ENCODE results near the gene CDC25A. TPM values are rescaled to one million over a fixed set of nuclear protein-coding genes. Genes with fewer than 3 reads are reported as not detected.

The CDC25A gene
- total RNA-seq, 1 donor from 2014 or later = 51.8 TPM

DNA sequence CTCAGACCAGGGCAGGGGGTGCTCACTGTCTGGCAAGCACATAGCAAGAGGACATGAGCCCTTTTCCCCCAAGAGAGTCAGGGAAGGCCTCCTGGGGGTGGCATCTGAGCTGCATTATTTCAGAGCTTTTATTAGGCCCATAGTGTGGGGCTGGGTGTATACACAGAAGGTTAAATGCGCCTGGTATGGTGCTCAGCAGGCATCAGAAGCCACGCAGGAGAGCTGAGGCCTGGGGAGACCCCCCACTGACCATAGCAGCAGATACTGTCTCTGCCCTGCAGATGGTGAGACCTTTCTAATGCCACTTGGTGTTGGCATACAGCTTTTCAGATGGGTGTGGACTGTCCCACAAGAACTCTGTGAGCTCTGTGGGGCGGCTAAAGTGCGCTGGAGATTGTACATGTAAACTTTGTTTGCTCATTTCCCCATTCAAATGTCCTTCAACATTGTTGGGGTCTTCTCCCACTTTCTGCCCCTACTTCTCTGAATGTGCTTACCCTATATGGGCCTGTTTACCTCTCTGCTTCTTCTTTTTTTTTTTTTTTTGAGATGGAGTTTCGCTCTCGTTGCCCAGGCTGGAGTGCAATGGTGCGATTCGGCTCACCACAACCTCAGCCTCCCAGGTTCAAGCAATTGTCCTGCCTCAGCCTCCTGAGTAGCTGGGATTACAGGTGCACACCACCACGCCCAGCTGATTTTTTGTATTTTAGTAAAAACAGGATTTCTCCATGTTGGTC is 62.2 kb downstream of the CDC25A start:
- Histone ChIP-seq H3K79me2 (ENCODE audit: low read depth) (no peaks in the 10 kb centered on the region), H2AFZ (replicated peaks) (no peak overlapping the region), H3K4me2 (no peak overlapping the region), H3K4me3 (no peak overlapping the region), H3K4me1 (peaks cover 8% of the 10 kb centered on the region), H4K20me1 (ENCODE audit: low read depth) (no peaks in the 10 kb centered on the region), H3K27ac (no peak overlapping the region), H3F3A (ENCODE audit: low read depth) (no peaks in the 10 kb centered on the region), H3K27me3 (no peaks in the 10 kb centered on the region), H3K9ac (no peak overlapping the region), H3K36me3 (no peaks in the 10 kb centered on the region), H3K9me3 (ENCODE audit: low read depth) (no peaks in the 10 kb centered on the region)
- Mint-ChIP-seq H3K27ac (no peak overlapping the region), H3K27me3 (ENCODE audit: insufficient read depth, low read depth) (no peaks in the 10 kb centered on the region), H3K4me3 (no peak overlapping the region), H3K4me1 (peaks cover 8% of the 10 kb centered on the region), H3K36me3 (no peaks in the 10 kb centered on the region), H3K9me3 (no peaks in the 10 kb centered on the region)
- DNase-seq (ENCODE audit: low spot score) = no peak
- TF ChIP-seq EZH2 (IDR thresholded peaks at IDR 0.05) = no peak
- TF ChIP-seq EZH2phosphoT487 (IDR thresholded peaks at IDR 0.05) = no peak

DNA sequence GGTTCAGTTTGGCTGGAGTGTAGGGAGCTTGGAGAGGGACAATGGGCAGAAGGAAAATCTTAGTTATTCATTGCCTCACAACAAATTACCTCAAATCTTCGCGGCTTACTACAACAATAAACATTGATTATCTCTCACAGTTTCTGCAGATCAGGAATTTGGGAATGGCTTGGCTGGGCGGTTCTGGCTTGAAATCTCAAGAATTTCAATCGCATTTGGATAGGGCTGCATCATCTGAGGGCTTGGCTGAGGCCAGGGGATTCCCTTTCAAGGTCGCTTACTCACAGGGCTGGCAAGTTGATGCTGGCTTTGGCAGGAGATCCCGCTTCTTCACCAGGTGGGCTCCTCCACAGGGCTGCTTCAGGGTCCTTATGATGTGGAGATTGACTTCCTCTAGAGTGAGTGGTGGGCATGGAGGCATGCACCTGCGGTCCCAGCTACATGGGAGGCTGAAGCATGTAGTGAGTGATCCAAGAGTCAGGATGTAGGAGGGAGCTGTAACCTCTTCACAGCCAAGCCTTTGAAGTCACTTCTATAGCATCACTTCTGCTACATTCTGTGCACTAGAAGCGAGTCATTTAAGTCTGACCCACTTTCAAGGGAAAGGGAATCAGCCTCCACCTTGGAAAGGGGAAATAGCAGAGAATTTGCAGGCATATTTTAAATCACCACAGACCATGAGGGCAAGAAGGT is 63.1 kb downstream of the CDC25A start:
- H3K4me3 ChIP-seq = no peak overlapping the region
- H3K4me1 ChIP-seq = peaks cover 5% of the 10 kb centered on the region
- no peaks in the 10 kb centered on the region for H4K20me1 ChIP-seq (ENCODE audit: low read depth)
- Mint-ChIP-seq H3K27me3 (ENCODE audit: insufficient read depth, low read depth) (no peaks in the 10 kb centered on the region), H3K4me1 (peaks cover 5% of the 10 kb centered on the region), H3K9me3 (no peaks in the 10 kb centered on the region), H3K27ac (peak overlapping the region; percentile 58), H3K36me3 (no peaks in the 10 kb centered on the region), H3K4me3 (no peak overlapping the region)
- no peak overlapping the region for H3K9ac ChIP-seq
- no peaks in the 10 kb centered on the region for H3K9me3 ChIP-seq (ENCODE audit: low read depth)
- H3K27ac ChIP-seq = no peak overlapping the region
- no peak overlapping the region for H2AFZ ChIP-seq (replicated peaks)
- H3K4me2 ChIP-seq = no peak overlapping the region
- no peaks in the 10 kb centered on the region for H3K79me2 ChIP-seq (ENCODE audit: low read depth)
- no peak for TF ChIP-seq EZH2 (IDR thresholded peaks at IDR 0.05)
- TF ChIP-seq CTCF (IDR thresholded peaks at IDR 0.05) = no peak
- TF ChIP-seq EZH2phosphoT487 (IDR thresholded peaks at IDR 0.05) = no peak
- H3F3A ChIP-seq (ENCODE audit: low read depth) = no peaks in the 10 kb centered on the region
- no peak for DNase-seq (ENCODE audit: low spot score)
- no peaks in the 10 kb centered on the region for H3K27me3 ChIP-seq
- no peaks in the 10 kb centered on the region for H3K36me3 ChIP-seq

- Mint-ChIP-seq H3K9me3 (no peaks in the 10 kb centered on the region), H3K27me3 (ENCODE audit: insufficient read depth, low read depth) (no peaks in the 10 kb centered on the region), H3K4me1 (peaks cover 3% of the 10 kb centered on the region), H3K27ac (no peak overlapping the region), H3K36me3 (no peaks in the 10 kb centered on the region), H3K4me3 (no peak overlapping the region)
- TF ChIP-seq CTCF (IDR thresholded peaks at IDR 0.05) (no peak), EZH2phosphoT487 (IDR thresholded peaks at IDR 0.05) (no peak), EZH2 (IDR thresholded peaks at IDR 0.05) (no peak)
- no peaks in the 10 kb centered on the region for H3K27me3 ChIP-seq
- H3K4me3 ChIP-seq = no peak overlapping the region
- no peak overlapping the region for H3K27ac ChIP-seq
- H3F3A ChIP-seq (ENCODE audit: low read depth) = peaks cover 6% of the 10 kb centered on the region
- no peaks in the 10 kb centered on the region for H3K36me3 ChIP-seq
- peaks cover 2% of the 10 kb centered on the region for H3K4me1 ChIP-seq
- no peaks in the 10 kb centered on the region for H3K79me2 ChIP-seq (ENCODE audit: low read depth)
- no peak overlapping the region for H3K9ac ChIP-seq
- no peaks in the 10 kb centered on the region for H4K20me1 ChIP-seq (ENCODE audit: low read depth)
- no peak overlapping the region for H2AFZ ChIP-seq (replicated peaks)
- no peaks in the 10 kb centered on the region for H3K9me3 ChIP-seq (ENCODE audit: low read depth)
- H3K4me2 ChIP-seq = no peak overlapping the region
- no peak for DNase-seq (ENCODE audit: low spot score)
These were observed 64.9 kb downstream of the CDC25A start for GRCh38 chr3:48123346-48123745.

DNA sequence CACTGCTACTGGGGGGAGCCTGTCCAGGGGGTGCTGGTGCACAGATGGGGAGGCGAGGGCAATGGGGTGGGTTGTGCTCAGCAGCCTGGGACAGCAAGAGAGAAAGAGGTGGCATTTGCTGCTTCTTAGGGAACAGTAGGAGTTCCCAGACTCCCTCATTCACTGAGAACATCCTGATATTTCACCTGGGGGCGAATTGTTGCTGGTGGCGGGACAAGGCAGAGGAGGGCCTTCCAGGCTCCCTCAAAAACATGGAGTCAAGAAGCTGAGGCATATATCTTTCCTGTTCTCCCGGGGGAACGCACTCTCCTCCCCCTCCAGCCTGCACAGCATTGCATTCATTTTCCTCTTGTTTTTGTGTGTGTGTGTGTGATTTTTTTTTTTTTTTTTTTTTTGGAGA is 65.7 kb downstream of the CDC25A start:
- Histone ChIP-seq H4K20me1 (ENCODE audit: low read depth) (no peaks in the 10 kb centered on the region), H2AFZ (replicated peaks) (no peak overlapping the region), H3K9ac (no peak overlapping the region), H3K4me3 (no peak overlapping the region), H3K4me2 (no peak overlapping the region), H3K36me3 (no peaks in the 10 kb centered on the region), H3K79me2 (ENCODE audit: low read depth) (no peaks in the 10 kb centered on the region), H3K4me1 (peaks cover 8% of the 10 kb centered on the region), H3F3A (ENCODE audit: low read depth) (peaks cover 14% of the 10 kb centered on the region), H3K27me3 (no peaks in the 10 kb centered on the region), H3K27ac (no peak overlapping the region), H3K9me3 (ENCODE audit: low read depth) (no peaks in the 10 kb centered on the region)
- H3K4me3 Mint-ChIP-seq = no peak overlapping the region
- no peak overlapping the region for H3K27ac Mint-ChIP-seq
- H3K27me3 Mint-ChIP-seq (ENCODE audit: insufficient read depth, low read depth) = peaks cover 2% of the 10 kb centered on the region
- no peaks in the 10 kb centered on the region for H3K36me3 Mint-ChIP-seq
- no peaks in the 10 kb centered on the region for H3K9me3 Mint-ChIP-seq
- no peak for DNase-seq (ENCODE audit: low spot score)
- TF ChIP-seq CTCF (IDR thresholded peaks at IDR 0.05) (no peak), EZH2phosphoT487 (IDR thresholded peaks at IDR 0.05) (no peak)
- H3K4me1 Mint-ChIP-seq = peaks cover 8% of the 10 kb centered on the region

All from neural progenitor cell (in vitro differentiated cells).